DMS114 treated with DMSO at 0.1 percent for 48 hours (cell line): ENCODE data around the gene ZNF629.

Source experiments
- DNase-seq: peaks from one replicate; lab custom pipeline; 2025; ENCODE audit not compliant: unreplicated experiment; lab: John Stamatoyannopoulos, UW

Gene ZNF629

GRCh38 chr16:30767767-30768465 is 19.1 kb downstream of the ZNF629 start:
- no peak for DNase-seq

- no peak for DNase-seq
Observed at GRCh38 chr16:30766933-30767284, 20.1 kb downstream of the ZNF629 start.

- DNase-seq = no peak
Observed at GRCh38 chr16:30766206-30766932, 20.6 kb downstream of the ZNF629 start.

- no peak for DNase-seq
Observed at GRCh38 chr16:30764816-30765465, 22.1 kb downstream of the ZNF629 start.

- no peak for DNase-seq
Observed at GRCh38 chr16:30764086-30764485, 22.9 kb downstream of the ZNF629 start.

- DNase-seq = no peak
Observed at GRCh38 chr16:30762991-30763725, 23.8 kb downstream of the ZNF629 start.

- DNase-seq = peak; percentile 97
Observed at GRCh38 chr16:30761928-30762902, 24.8 kb downstream of the ZNF629 start, which contains the start of the genes CFAP119 and RNF40. CFAP119 (minus strand) TSS chr16:30762062; CDS start chr16:30761748, 314 bp downstream. RNF40 (plus strand) TSS chr16:30762322; CDS start chr16:30762546, 224 bp downstream.

- peak; percentile 24 for DNase-seq
Observed at GRCh38 chr16:30761427-30761927, 25.5 kb downstream of the ZNF629 start.

GRCh38 chr16:30760577-30761426 is 26.2 kb downstream of the ZNF629 start:
- no peak for DNase-seq

GRCh38 chr16:30760001-30760559 is 26.9 kb downstream of the ZNF629 start:
- DNase-seq = no peak

GRCh38 chr16:30758988-30759491 is 28.0 kb downstream of the ZNF629 start:
- DNase-seq = no peak

- no peak for DNase-seq
Observed at GRCh38 chr16:30757316-30757715, 29.7 kb downstream of the ZNF629 start.

- no peak for DNase-seq
Observed at GRCh38 chr16:30756781-30757100, 30.3 kb downstream of the ZNF629 start.

GRCh38 chr16:30755955-30756780 is 30.8 kb downstream of the ZNF629 start:
- no peak for DNase-seq

- no peak for DNase-seq
Observed at GRCh38 chr16:30753596-30753995, 33.4 kb downstream of the ZNF629 start.

- no peak for DNase-seq
Observed at GRCh38 chr16:30750876-30751465, 36.0 kb downstream of the ZNF629 start.

GRCh38 chr16:30750201-30750600 is 36.8 kb downstream of the ZNF629 start:
- no peak for DNase-seq
